HepG2 (cell line): ENCODE data around the gene PLA2R1. TPM values are rescaled to one million over a fixed set of nuclear protein-coding genes. Genes with fewer than 3 reads are reported as not detected.

ENCODE experiments used
- BCL6 ChIP-seq: IDR thresholded peaks from 2 replicates; pipeline ENCODE4 v1.6.1; 2016; ENCODE audit warnings: missing genetic modification reagents, missing compliant biosample characterization
- JARID2 ChIP-seq: sonication (generic); formaldehyde crosslinking; IDR thresholded peaks from 2 replicates; pipeline ENCODE4 v1.8.1; 2023; ENCODE audit warnings: missing genetic modification reagents, inconsistent platforms; ENCODE audit not compliant: insufficient replicate concordance
- MAFK ChIP-seq, 2 experiments: IDR thresholded peaks in 1 of 2; conservative IDR thresholded peaks in 1 of 2; 2 replicates each; pipeline ENCODE4 v1.6.1; 2011; ENCODE audit warnings: improper control_type of control experiment in 2 of 2, low read length in 2 of 2
- NFKB2 ChIP-seq: sonication (generic); formaldehyde crosslinking; IDR thresholded peaks from 2 replicates; pipeline ENCODE4 v1.4.0; 2020; ENCODE audit warnings: missing genetic modification reagents, borderline replicate concordance
- NFYB ChIP-seq: sonication (generic); formaldehyde crosslinking; IDR thresholded peaks from 2 replicates; pipeline ENCODE4 v1.4.0; 2020; ENCODE audit warnings: missing genetic modification reagents
- NONO ChIP-seq, 2 experiments: fragments of 450-650 bp in 1 of 2; sonication (generic) in 1 of 2; formaldehyde crosslinking in 1 of 2; IDR thresholded peaks in 1 of 2; conservative IDR thresholded peaks in 1 of 2; 2 replicates each; pipeline versions ENCODE4 v1.6.1 to v1.8.0; 2017 to 2022; ENCODE audit warnings: mild to moderate bottlenecking in 1 of 2, missing genetic modification reagents in 1 of 2, moderate library complexity in 1 of 2
- NPAS2 ChIP-seq: sonication (generic); formaldehyde crosslinking; IDR thresholded peaks from 2 replicates; pipeline ENCODE4 v1.8.0; 2022; ENCODE audit warnings: mild to moderate bottlenecking, missing genetic modification reagents, borderline replicate concordance
- SMAD3 ChIP-seq: sonication (generic); formaldehyde crosslinking; IDR thresholded peaks from 2 replicates; pipeline ENCODE4 v1.4.0; 2020; ENCODE audit warnings: missing genetic modification reagents
- SSRP1 ChIP-seq: IDR thresholded peaks from 2 replicates; pipeline ENCODE4 v1.6.1; 2016; ENCODE audit warnings: control low read depth
- TFAP4 ChIP-seq: sonication (generic); IDR thresholded peaks from 2 replicates; pipeline ENCODE4 v1.6.1; 2016; ENCODE audit warnings: low read depth, borderline replicate concordance
- THRA ChIP-seq: sonication (generic); formaldehyde crosslinking; IDR thresholded peaks from 2 replicates; pipeline ENCODE4 v1.4.0; 2020; ENCODE audit warnings: missing genetic modification reagents, borderline replicate concordance
- TRAFD1 ChIP-seq: sonication (generic); formaldehyde crosslinking; IDR thresholded peaks from 2 replicates; pipeline ENCODE4 v1.5.1; 2020; ENCODE audit warnings: missing genetic modification reagents, mild to moderate bottlenecking, borderline replicate concordance
- ZBTB20 ChIP-seq: sonication (generic); formaldehyde crosslinking; IDR thresholded peaks from 2 replicates; pipeline ENCODE4 v1.8.1; 2023; ENCODE audit warnings: missing genetic modification reagents, low read depth, mild to moderate bottlenecking, borderline replicate concordance
- ZBTB33 ChIP-seq: sonication (generic); formaldehyde crosslinking; IDR thresholded peaks from 2 replicates; pipeline ENCODE4 v1.4.0; 2020; ENCODE audit warnings: missing genetic modification reagents
- ZNF260 ChIP-seq: sonication (generic); formaldehyde crosslinking; IDR thresholded peaks from 2 replicates; pipeline ENCODE4 v1.4.0; 2020; ENCODE audit warnings: missing genetic modification reagents, low read depth, mild to moderate bottlenecking, borderline replicate concordance
- ZNF543 ChIP-seq: sonication (generic); formaldehyde crosslinking; IDR thresholded peaks from 2 replicates; pipeline ENCODE4 v1.4.0; 2020; ENCODE audit warnings: mild to moderate bottlenecking, missing genetic modification reagents
- ZNF710 ChIP-seq: sonication (generic); formaldehyde crosslinking; IDR thresholded peaks from 2 replicates; pipeline ENCODE4 v1.5.0; 2020; ENCODE audit warnings: mild to moderate bottlenecking, missing genetic modification reagents, borderline replicate concordance
- ZNF776 ChIP-seq: sonication (generic); formaldehyde crosslinking; IDR thresholded peaks from 2 replicates; pipeline ENCODE4 v1.4.0; 2020; ENCODE audit warnings: mild to moderate bottlenecking, missing genetic modification reagents
- ZNF841 ChIP-seq: sonication (generic); formaldehyde crosslinking; IDR thresholded peaks from 2 replicates; pipeline ENCODE4 v1.8.1; 2023; ENCODE audit warnings: missing genetic modification reagents, borderline replicate concordance
- polyA plus RNA-seq, 8 experiments: library from polyadenylated mRNA; depleted of rRNA in 3 of 8; stranded (reverse) in 7 of 8; unstranded in 1 of 8; fragments of >200 nt; fragmentation: Illumina TruSeq in 4 of 8; extraction: Trizol in 4 of 8; gene quantifications; 2 replicates each; pipeline versions ENCODE4 v1.2.1 to v1.2.3, GENCODE V29; 2011 to 2016; ENCODE audit warnings: low read depth in 4 of 8, missing spikeins in 1 of 8, mixed read lengths in 1 of 8; ENCODE audit not compliant: insufficient read depth in 1 of 8
- total RNA-seq, 5 experiments: library from RNA; depleted of rRNA; stranded (reverse); fragments of >200 nt; fragmentation: Illumina TruSeq; extraction: Trizol; gene quantifications; 2 replicates each; pipeline ENCODE4 v1.2.3, GENCODE V29; 2016; ENCODE audit warnings: low read depth in 1 of 5

PLA2R1 gene
- total and polyA plus RNA-seq, 2 of the 13 experiments (the other 11 are each of a cell fraction or from before 2014, with no cell fraction given): not detected

- TF ChIP-seq ZNF710: no peak
- TF ChIP-seq ZBTB33 (CRISPR knock-in tag): no peak
- no peak for TF ChIP-seq SSRP1
- TF ChIP-seq NPAS2 (CRISPR knock-in tag): no peak
- peak; percentile 29; the same call in 1 of the 2 replicates for TF ChIP-seq BCL6
- no peak for TF ChIP-seq ZNF841 (CRISPR knock-in tag)
- no peak for TF ChIP-seq NFYB (CRISPR knock-in tag)
- TF ChIP-seq JARID2 (CRISPR knock-in tag): no peak
- no peak for TF ChIP-seq ZNF776 (CRISPR knock-in tag)
- TF ChIP-seq TFAP4: no peak
- peak; percentile 74; the same call in 1 of the 2 replicates for TF ChIP-seq NFKB2 (CRISPR knock-in tag)
- TF ChIP-seq ZNF260 (CRISPR knock-in tag): no peak
- TF ChIP-seq TRAFD1 (CRISPR knock-in tag): no peak
- no peak for TF ChIP-seq ZBTB20 (CRISPR knock-in tag)
- no peak for TF ChIP-seq NONO (IDR thresholded peaks at IDR 0.05)
- 0 out of 2 replicates have a peak, but pooled peaks have one; percentile 49 for TF ChIP-seq NONO (CRISPR knock-in tag; conservative IDR thresholded peaks at IDR 0.05)
- TF ChIP-seq SMAD3: 0 out of 2 replicates have a peak, but pooled peaks have one; percentile 48
- TF ChIP-seq MAFK (conservative IDR thresholded peaks at IDR 0.05 in 1 of 2, IDR thresholded peaks at IDR 0.05 in 1 of 2; ENCODE audit: low read length in 2 of 2): no peak
- no peak for TF ChIP-seq THRA (CRISPR knock-in tag)
- TF ChIP-seq ZNF543 (CRISPR knock-in tag): no peak
These were observed 140.5 kb downstream of the PLA2R1 start (continued) for GRCh38 chr2:159921752-159922404.
